Loucy (cell line): Measurements from ENCODE around the gene IGSF22.

ENCODE experiments used
- H2AFZ ChIP-seq: fragments of 200-600 bp; sonication (generic); 2 replicates; pipeline ENCODE4 v1.6.0; 2016; ENCODE audit warnings: antibody characterized with exemption, mild to moderate bottlenecking, low read length, moderate library complexity
- H3F3A ChIP-seq: fragments of 200-600 bp; 2 replicates; pipeline ENCODE4 v1.6.0; 2016; ENCODE audit warnings: antibody characterized with exemption, low read depth, mild to moderate bottlenecking
- H3K27me3 ChIP-seq: fragments of 200-600 bp; sonication (generic); 2 replicates; pipeline ENCODE4 v1.6.1; 2014; ENCODE audit warnings: low read length, mild to moderate bottlenecking; ENCODE audit not compliant: insufficient read depth, poor library complexity, severe bottlenecking
- H3K36me3 ChIP-seq: fragments of 200-600 bp; sonication (generic); 2 replicates; pipeline ENCODE4 v1.6.1; 2016; ENCODE audit warnings: low read length; ENCODE audit not compliant: insufficient read depth
- H3K4me1 ChIP-seq: fragments of 200-600 bp; sonication (generic); 2 replicates; pipeline ENCODE4 v1.5.1; 2014; ENCODE audit warnings: low read length, mild to moderate bottlenecking; ENCODE audit not compliant: insufficient read depth, poor library complexity, severe bottlenecking
- H3K4me2 ChIP-seq: fragments of 200-600 bp; sonication (generic); 2 replicates; pipeline ENCODE4 v1.6.0; 2014; ENCODE audit warnings: antibody characterized with exemption, low read length, low read depth, mild to moderate bottlenecking; ENCODE audit not compliant: poor library complexity, severe bottlenecking
- H3K4me3 ChIP-seq: fragments of 200-600 bp; sonication (generic); 2 replicates; pipeline ENCODE4 v1.5.1; 2014; ENCODE audit warnings: low read length, mild to moderate bottlenecking, mixed read lengths; ENCODE audit not compliant: poor library complexity, severe bottlenecking
- H3K79me2 ChIP-seq: fragments of 200-600 bp; sonication (generic); 2 replicates; pipeline ENCODE4 v1.6.1; 2014; ENCODE audit warnings: low read length; ENCODE audit not compliant: insufficient read depth
- H3K9ac ChIP-seq: fragments of 200-600 bp; sonication (generic); 2 replicates; pipeline ENCODE4 v1.6.0; 2014; ENCODE audit warnings: mild to moderate bottlenecking, low read depth, low read length, moderate library complexity; ENCODE audit not compliant: poor library complexity, severe bottlenecking
- H3K9me2 ChIP-seq: fragments of 200-600 bp; sonication (generic); replicated peaks from 2 replicates; pipeline ENCODE4 v1.6.1; 2016; ENCODE audit warnings: low read depth, low read length, mixed read lengths
- H3K9me3 ChIP-seq: fragments of 200-600 bp; sonication (generic); 2 replicates; pipeline ENCODE4 v1.6.1; 2014; ENCODE audit warnings: mild to moderate bottlenecking, antibody characterized with exemption, low read length, low read depth; ENCODE audit not compliant: insufficient read depth
- H4K20me1 ChIP-seq: fragments of 200-600 bp; sonication (generic); 2 replicates; pipeline ENCODE4 v1.6.0; 2014; ENCODE audit warnings: antibody characterized with exemption, low read length, mild to moderate bottlenecking; ENCODE audit not compliant: insufficient read depth, poor library complexity, severe bottlenecking
- EZH2phosphoT487 ChIP-seq: fragments of 200-600 bp; IDR thresholded peaks from 2 replicates; pipeline ENCODE4 v1.6.1; 2018; ENCODE audit warnings: antibody characterized with exemption, mild to moderate bottlenecking, moderate library complexity, borderline replicate concordance
- TF ChIP-seq, protein P1 (sequence below): fragments of 200-600 bp; sonication (generic); conservative IDR thresholded peaks from 2 replicates; pipeline ENCODE4 v1.5.1; 2014; ENCODE audit warnings: mild to moderate bottlenecking, antibody characterized with exemption, low read length

IGSF22 gene

GRCh38 chr11:18699848-18700261, 26.1 kb downstream of the IGSF22 start:
- H3K4me3 ChIP-seq, result no peak overlapping the region
- H3K27me3 ChIP-seq, result peaks cover 36% of the 10 kb centered on the region
- TF ChIP-seq, protein P1, sequence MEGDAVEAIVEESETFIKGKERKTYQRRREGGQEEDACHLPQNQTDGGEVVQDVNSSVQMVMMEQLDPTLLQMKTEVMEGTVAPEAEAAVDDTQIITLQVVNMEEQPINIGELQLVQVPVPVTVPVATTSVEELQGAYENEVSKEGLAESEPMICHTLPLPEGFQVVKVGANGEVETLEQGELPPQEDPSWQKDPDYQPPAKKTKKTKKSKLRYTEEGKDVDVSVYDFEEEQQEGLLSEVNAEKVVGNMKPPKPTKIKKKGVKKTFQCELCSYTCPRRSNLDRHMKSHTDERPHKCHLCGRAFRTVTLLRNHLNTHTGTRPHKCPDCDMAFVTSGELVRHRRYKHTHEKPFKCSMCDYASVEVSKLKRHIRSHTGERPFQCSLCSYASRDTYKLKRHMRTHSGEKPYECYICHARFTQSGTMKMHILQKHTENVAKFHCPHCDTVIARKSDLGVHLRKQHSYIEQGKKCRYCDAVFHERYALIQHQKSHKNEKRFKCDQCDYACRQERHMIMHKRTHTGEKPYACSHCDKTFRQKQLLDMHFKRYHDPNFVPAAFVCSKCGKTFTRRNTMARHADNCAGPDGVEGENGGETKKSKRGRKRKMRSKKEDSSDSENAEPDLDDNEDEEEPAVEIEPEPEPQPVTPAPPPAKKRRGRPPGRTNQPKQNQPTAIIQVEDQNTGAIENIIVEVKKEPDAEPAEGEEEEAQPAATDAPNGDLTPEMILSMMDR, result no peak
- TF ChIP-seq EZH2phosphoT487, result no peak
- no peaks in the 10 kb centered on the region for H3K79me2 ChIP-seq
- H2AFZ ChIP-seq, result no peak overlapping the region
- H4K20me1 ChIP-seq, result no peaks in the 10 kb centered on the region
- no peaks in the 10 kb centered on the region for H3F3A ChIP-seq
- no peaks in the 10 kb centered on the region for H3K9me2 ChIP-seq
- no peak overlapping the region for H3K9ac ChIP-seq
- H3K36me3 ChIP-seq, result no peaks in the 10 kb centered on the region
- H3K9me3 ChIP-seq, result no peaks in the 10 kb centered on the region
- H3K4me1 ChIP-seq, result peaks cover 5% of the 10 kb centered on the region
- peak overlapping the region; percentile 82 for H3K4me2 ChIP-seq

GRCh38 chr11:18699269-18699596, 26.8 kb downstream of the IGSF22 start:
- Histone ChIP-seq H2AFZ (peak overlapping the region; percentile 66; the same call in 1 of the 2 replicates), H3K36me3 (no peaks in the 10 kb centered on the region), H3K4me3 (peak overlapping the region; percentile 73), H3K27me3 (peaks cover 36% of the 10 kb centered on the region), H3K9ac (no peak overlapping the region), H3K4me2 (peak overlapping the region; percentile 82), H3F3A (no peaks in the 10 kb centered on the region), H3K9me2 (no peaks in the 10 kb centered on the region), H4K20me1 (no peaks in the 10 kb centered on the region), H3K4me1 (peaks cover 5% of the 10 kb centered on the region), H3K79me2 (no peaks in the 10 kb centered on the region), H3K9me3 (no peaks in the 10 kb centered on the region)
- TF ChIP-seq, protein P1, result no peak
- TF ChIP-seq EZH2phosphoT487, result no peak

GRCh38 chr11:18698341-18699268, 27.4 kb downstream of the IGSF22 start, which contains the start of gene TMEM86A:
TSS of gene TMEM86A (plus strand) at chr11:18698779. CDS start at chr11:18698887, 108 bp downstream.
- Histone ChIP-seq H3K4me1 (peaks cover 5% of the 10 kb centered on the region), H3F3A (no peaks in the 10 kb centered on the region), H3K27me3 (peaks cover 36% of the 10 kb centered on the region), H3K36me3 (no peaks in the 10 kb centered on the region), H3K9me2 (no peaks in the 10 kb centered on the region), H2AFZ (peak within 1 kb of the TSS; percentile 66), H4K20me1 (no peaks in the 10 kb centered on the region), H3K4me3 (peak within 1 kb of the TSS; percentile 73), H3K4me2 (peak within 1 kb of the TSS; percentile 82), H3K9ac (no peak within 1 kb of the TSS), H3K79me2 (no peaks in the 10 kb centered on the region), H3K9me3 (no peaks in the 10 kb centered on the region)
- TF ChIP-seq, protein P1, result no peak
- TF ChIP-seq EZH2phosphoT487, result no peak
